Measurements from ENCODE around the gene RAPGEF6.

- TF ChIP-seq, protein P1, sequence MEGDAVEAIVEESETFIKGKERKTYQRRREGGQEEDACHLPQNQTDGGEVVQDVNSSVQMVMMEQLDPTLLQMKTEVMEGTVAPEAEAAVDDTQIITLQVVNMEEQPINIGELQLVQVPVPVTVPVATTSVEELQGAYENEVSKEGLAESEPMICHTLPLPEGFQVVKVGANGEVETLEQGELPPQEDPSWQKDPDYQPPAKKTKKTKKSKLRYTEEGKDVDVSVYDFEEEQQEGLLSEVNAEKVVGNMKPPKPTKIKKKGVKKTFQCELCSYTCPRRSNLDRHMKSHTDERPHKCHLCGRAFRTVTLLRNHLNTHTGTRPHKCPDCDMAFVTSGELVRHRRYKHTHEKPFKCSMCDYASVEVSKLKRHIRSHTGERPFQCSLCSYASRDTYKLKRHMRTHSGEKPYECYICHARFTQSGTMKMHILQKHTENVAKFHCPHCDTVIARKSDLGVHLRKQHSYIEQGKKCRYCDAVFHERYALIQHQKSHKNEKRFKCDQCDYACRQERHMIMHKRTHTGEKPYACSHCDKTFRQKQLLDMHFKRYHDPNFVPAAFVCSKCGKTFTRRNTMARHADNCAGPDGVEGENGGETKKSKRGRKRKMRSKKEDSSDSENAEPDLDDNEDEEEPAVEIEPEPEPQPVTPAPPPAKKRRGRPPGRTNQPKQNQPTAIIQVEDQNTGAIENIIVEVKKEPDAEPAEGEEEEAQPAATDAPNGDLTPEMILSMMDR (conservative IDR thresholded peaks at IDR 0.05; ENCODE audit: low read depth, low read length): no peak
- no peak for TF ChIP-seq EZH2 (IDR thresholded peaks at IDR 0.05; ENCODE audit: borderline replicate concordance, low read depth, low read length, poor library complexity, severe bottlenecking)
Measured at GRCh38 chr5:131628990-131629389, 6.0 kb downstream of the RAPGEF6 start.

Data from A673 (cell line).